ENCODE data around the gene SYNPO. TPM values are rescaled to one million over a fixed set of nuclear protein-coding genes. Genes with fewer than 3 reads are reported as not detected.
A peak's percentile ranks its signal among the peaks of the same experiment; 100 is the strongest.

The SYNPO gene
- total and polyA plus RNA-seq, 3 experiments from 2014 or later: 0.13 TPM; not detected in 2

- ChIA-PET POLR2A (no interaction called here), CTCF (interaction anchor here (2.1 to 3.2 kb wide), 2 partner anchors 11 to 84 kb away, joined by 6 to 12 read pairs; no protein-coding TSS in a partner anchor)
- DNase-seq: no peak
- no peaks in the 10 kb centered on the region for H3K4me1 Mint-ChIP-seq
- no peaks in the 10 kb centered on the region for H3K9me3 ChIP-seq (ENCODE audit: low read length)
- no peaks in the 10 kb centered on the region for H3K36me3 ChIP-seq (ENCODE audit: insufficient read depth, low read length)
- peak overlapping the region in 1 of 7 donors; percentile 5 for H3K4me3 Mint-ChIP-seq
- no peak overlapping the region for H3K4me3 ChIP-seq (ENCODE audit: low read length)
- H3K27me3 Mint-ChIP-seq: peaks cover 7 to 22% of the 10 kb centered on the region in 2 donors
- no peak overlapping the region for H3K27ac Mint-ChIP-seq
- no peaks in the 10 kb centered on the region for H3K4me1 ChIP-seq (ENCODE audit: insufficient read depth, low read length)
- no peaks in the 10 kb centered on the region for H3K36me3 Mint-ChIP-seq
- H3K27me3 ChIP-seq (ENCODE audit: insufficient read depth, low read length, poor library complexity, severe bottlenecking): no peaks in the 10 kb centered on the region
- H3K9me3 Mint-ChIP-seq: no peaks in the 10 kb centered on the region
- H3K27ac ChIP-seq (ENCODE audit: low read depth, low read length): no peak overlapping the region
These were observed 4.7 kb downstream of the SYNPO start for GRCh38 chr5:150645070-150645700.

GRCh38 chr5:150647275-150648251 is 7.1 kb downstream of the SYNPO start:
- H3K4me1 ChIP-seq (ENCODE audit: insufficient read depth, low read length): no peaks in the 10 kb centered on the region
- Mint-ChIP-seq H3K27ac (peak overlapping the region in 1 of 8 donors; percentile 21), H3K27me3 (peaks cover 3 to 18% of the 10 kb centered on the region in 2 donors), H3K4me3 (no peak overlapping the region), H3K36me3 (no peaks in the 10 kb centered on the region), H3K4me1 (no peaks in the 10 kb centered on the region), H3K9me3 (no peaks in the 10 kb centered on the region)
- no peak overlapping the region for H3K4me3 ChIP-seq (ENCODE audit: low read length)
- DNase-seq: no peak
- no peak overlapping the region for H3K27ac ChIP-seq (ENCODE audit: low read depth, low read length)
- ChIA-PET CTCF (interaction anchor here (3.2 kb wide), 1 partner anchor 8 kb away, joined by 12 read pairs; no protein-coding TSS in a partner anchor), POLR2A (interaction anchor here (0.7 kb wide), 1 partner anchor 911 kb away, joined by 5 read pairs; no protein-coding TSS in a partner anchor)
- H3K27me3 ChIP-seq (ENCODE audit: insufficient read depth, low read length, poor library complexity, severe bottlenecking): no peaks in the 10 kb centered on the region
- H3K36me3 ChIP-seq (ENCODE audit: insufficient read depth, low read length): no peaks in the 10 kb centered on the region
- no peaks in the 10 kb centered on the region for H3K9me3 ChIP-seq (ENCODE audit: low read length)

- no peaks in the 10 kb centered on the region for H3K9me3 ChIP-seq (ENCODE audit: low read length)
- no peak overlapping the region for H3K27ac Mint-ChIP-seq
- no peak overlapping the region for H3K27ac ChIP-seq (ENCODE audit: low read depth, low read length)
- H3K27me3 ChIP-seq (ENCODE audit: insufficient read depth, low read length, poor library complexity, severe bottlenecking): no peaks in the 10 kb centered on the region
- H3K36me3 ChIP-seq (ENCODE audit: insufficient read depth, low read length): no peaks in the 10 kb centered on the region
- H3K4me3 ChIP-seq (ENCODE audit: low read length): no peak overlapping the region
- no peaks in the 10 kb centered on the region for H3K4me1 Mint-ChIP-seq
- no peak overlapping the region for H3K4me3 Mint-ChIP-seq
- H3K9me3 Mint-ChIP-seq: no peaks in the 10 kb centered on the region
- DNase-seq: no peak
- ChIA-PET POLR2A (no interaction called here), CTCF (no interaction called here)
- peaks cover 5 to 15% of the 10 kb centered on the region in 2 donors for H3K27me3 Mint-ChIP-seq
- H3K4me1 ChIP-seq (ENCODE audit: insufficient read depth, low read length): no peaks in the 10 kb centered on the region
- no peaks in the 10 kb centered on the region for H3K36me3 Mint-ChIP-seq
These were observed 8.0 kb downstream of the SYNPO start for GRCh38 chr5:150648294-150649107.

GRCh38 chr5:150649108-150650020 is 8.9 kb downstream of the SYNPO start:
- Mint-ChIP-seq H3K9me3 (no peaks in the 10 kb centered on the region), H3K27ac (no peak overlapping the region), H3K36me3 (no peaks in the 10 kb centered on the region), H3K4me3 (no peak overlapping the region), H3K27me3 (peaks cover 5 to 11% of the 10 kb centered on the region in 2 donors), H3K4me1 (no peaks in the 10 kb centered on the region)
- POLR2A ChIA-PET: no interaction called here
- Histone ChIP-seq H3K4me1 (ENCODE audit: insufficient read depth, low read length) (no peaks in the 10 kb centered on the region), H3K27ac (ENCODE audit: low read depth, low read length) (no peak overlapping the region), H3K4me3 (ENCODE audit: low read length) (no peak overlapping the region), H3K27me3 (ENCODE audit: insufficient read depth, low read length, poor library complexity, severe bottlenecking) (no peaks in the 10 kb centered on the region), H3K36me3 (ENCODE audit: insufficient read depth, low read length) (no peaks in the 10 kb centered on the region), H3K9me3 (ENCODE audit: low read length) (no peaks in the 10 kb centered on the region)
- DNase-seq: no peak
- CTCF ChIA-PET: no interaction called here

- peaks cover 5 to 7% of the 10 kb centered on the region in 2 donors for H3K27me3 Mint-ChIP-seq
- H3K4me3 Mint-ChIP-seq: no peak overlapping the region
- no peak overlapping the region for H3K4me3 ChIP-seq (ENCODE audit: low read length)
- H3K27ac Mint-ChIP-seq: no peak overlapping the region
- no peak for DNase-seq
- H3K9me3 Mint-ChIP-seq: no peaks in the 10 kb centered on the region
- H3K4me1 ChIP-seq (ENCODE audit: insufficient read depth, low read length): no peaks in the 10 kb centered on the region
- ChIA-PET POLR2A (no interaction called here), CTCF (no interaction called here)
- no peaks in the 10 kb centered on the region for H3K27me3 ChIP-seq (ENCODE audit: insufficient read depth, low read length, poor library complexity, severe bottlenecking)
- no peaks in the 10 kb centered on the region for H3K36me3 ChIP-seq (ENCODE audit: insufficient read depth, low read length)
- no peak overlapping the region for H3K27ac ChIP-seq (ENCODE audit: low read depth, low read length)
- no peaks in the 10 kb centered on the region for H3K4me1 Mint-ChIP-seq
- H3K9me3 ChIP-seq (ENCODE audit: low read length): no peaks in the 10 kb centered on the region
- no peaks in the 10 kb centered on the region for H3K36me3 Mint-ChIP-seq
These were observed 9.9 kb downstream of the SYNPO start for GRCh38 chr5:150650021-150651006.

GRCh38 chr5:150651382-150651781 is 10.9 kb downstream of the SYNPO start:
- H3K4me1 Mint-ChIP-seq: peaks cover 2 to 4% (median 4%) of the 10 kb centered on the region in 3 donors
- H3K4me3 Mint-ChIP-seq: peak overlapping the region in 3 of 7 donors; percentile 27 to 76 (median 69)
- H3K27ac Mint-ChIP-seq: no peak overlapping the region

More at GRCh38 chr5:150651382-150651781, 10.9 kb downstream of the SYNPO start:
- H3K4me1 ChIP-seq (ENCODE audit: insufficient read depth, low read length): peaks cover 4% of the 10 kb centered on the region
- no peaks in the 10 kb centered on the region for H3K36me3 Mint-ChIP-seq
- no peak overlapping the region for H3K4me3 ChIP-seq (ENCODE audit: low read length)
- ChIA-PET CTCF (no interaction called here), POLR2A (no interaction called here)
- H3K36me3 ChIP-seq (ENCODE audit: insufficient read depth, low read length): no peaks in the 10 kb centered on the region
- H3K9me3 ChIP-seq (ENCODE audit: low read length): no peaks in the 10 kb centered on the region
- peaks cover 4 to 5% of the 10 kb centered on the region in 2 donors for H3K27me3 Mint-ChIP-seq
- H3K27me3 ChIP-seq (ENCODE audit: insufficient read depth, low read length, poor library complexity, severe bottlenecking): no peaks in the 10 kb centered on the region
- H3K9me3 Mint-ChIP-seq: no peaks in the 10 kb centered on the region
- H3K27ac ChIP-seq (ENCODE audit: low read depth, low read length): no peak overlapping the region
- no peak for DNase-seq
